ENCODE measurements around the gene MYOF. TPM values are rescaled to one million over a fixed set of nuclear protein-coding genes. Genes with fewer than 3 reads are reported as not detected.
A peak's percentile ranks its signal among the peaks of the same experiment; 100 is the strongest.

MYOF gene
- total and polyA plus RNA-seq, 10 of the 15 experiments (the other 5 are each of a cell fraction or from before 2014, with no cell fraction given) = 0.02 to 0.59 (median 0.17) TPM

DNA sequence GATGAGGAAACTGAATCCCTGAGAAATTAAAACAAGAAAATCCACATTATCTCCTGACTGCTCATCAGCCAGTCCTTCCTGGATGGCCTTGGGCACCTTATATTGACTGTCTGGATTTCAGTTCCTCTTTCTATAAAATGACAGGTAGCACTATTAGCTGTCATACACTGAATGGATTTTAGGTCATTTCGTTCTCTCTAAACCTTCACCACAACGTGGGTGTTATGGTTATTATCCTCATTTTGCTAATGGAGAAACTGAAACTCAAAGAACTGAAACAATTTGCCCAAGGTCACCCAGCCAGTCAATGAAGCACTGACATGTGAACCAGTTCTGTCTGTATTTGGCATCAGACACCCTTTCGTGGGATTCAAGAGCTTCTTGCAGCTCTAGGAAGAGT lies 214.6 kb downstream of the MYOF start (continued):
- TF ChIP-seq, protein P1, sequence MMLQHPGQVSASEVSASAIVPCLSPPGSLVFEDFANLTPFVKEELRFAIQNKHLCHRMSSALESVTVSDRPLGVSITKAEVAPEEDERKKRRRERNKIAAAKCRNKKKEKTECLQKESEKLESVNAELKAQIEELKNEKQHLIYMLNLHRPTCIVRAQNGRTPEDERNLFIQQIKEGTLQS (IDR thresholded peaks at IDR 0.05; ENCODE audit: borderline replicate concordance, extremely low read depth, low read depth, low read length) = no peak
- TF ChIP-seq BCL11A (IDR thresholded peaks at IDR 0.05; ENCODE audit: low read depth, low read length) (peak; percentile 98), IRF4 (IDR thresholded peaks at IDR 0.05; ENCODE audit: low read depth, low read length) (peak; percentile 98), SMAD5 (IDR thresholded peaks at IDR 0.05; ENCODE audit: low read depth) (no peak), WRNIP1 (IDR thresholded peaks at IDR 0.05; ENCODE audit: borderline replicate concordance, low read depth, low read length) (no peak), BRCA1 (IDR thresholded peaks at IDR 0.05; ENCODE audit: low read depth, low read length) (no peak), NFYB (IDR thresholded peaks at IDR 0.05; ENCODE audit: insufficient read depth, low read depth, low read length) (no peak), PAX8 (IDR thresholded peaks at IDR 0.05) (no peak), STAT3 (IDR thresholded peaks at IDR 0.05; ENCODE audit: low read depth, low read length) (no peak), SUPT20H (IDR thresholded peaks at IDR 0.05; ENCODE audit: borderline replicate concordance, control insufficient read depth, low read depth, low read length) (no peak), POLR2A (IDR thresholded peaks at IDR 0.05; ENCODE audit: low read depth, low read length) (no peak), JUND (IDR thresholded peaks at IDR 0.05; ENCODE audit: low read depth, low read length) (peak; percentile 70; the same call in 1 of the 2 replicates), TCF7 (IDR thresholded peaks at IDR 0.05; ENCODE audit: borderline replicate concordance) (no peak), TARDBP (IDR thresholded peaks at IDR 0.05; ENCODE audit: borderline replicate concordance) (no peak), ZNF274 (IDR thresholded peaks at IDR 0.05; ENCODE audit: insufficient read depth, insufficient read length) (no peak), ASH2L (IDR thresholded peaks at IDR 0.05; ENCODE audit: borderline replicate concordance, low read depth) (no peak)
- TF ChIP-seq, protein P2, sequence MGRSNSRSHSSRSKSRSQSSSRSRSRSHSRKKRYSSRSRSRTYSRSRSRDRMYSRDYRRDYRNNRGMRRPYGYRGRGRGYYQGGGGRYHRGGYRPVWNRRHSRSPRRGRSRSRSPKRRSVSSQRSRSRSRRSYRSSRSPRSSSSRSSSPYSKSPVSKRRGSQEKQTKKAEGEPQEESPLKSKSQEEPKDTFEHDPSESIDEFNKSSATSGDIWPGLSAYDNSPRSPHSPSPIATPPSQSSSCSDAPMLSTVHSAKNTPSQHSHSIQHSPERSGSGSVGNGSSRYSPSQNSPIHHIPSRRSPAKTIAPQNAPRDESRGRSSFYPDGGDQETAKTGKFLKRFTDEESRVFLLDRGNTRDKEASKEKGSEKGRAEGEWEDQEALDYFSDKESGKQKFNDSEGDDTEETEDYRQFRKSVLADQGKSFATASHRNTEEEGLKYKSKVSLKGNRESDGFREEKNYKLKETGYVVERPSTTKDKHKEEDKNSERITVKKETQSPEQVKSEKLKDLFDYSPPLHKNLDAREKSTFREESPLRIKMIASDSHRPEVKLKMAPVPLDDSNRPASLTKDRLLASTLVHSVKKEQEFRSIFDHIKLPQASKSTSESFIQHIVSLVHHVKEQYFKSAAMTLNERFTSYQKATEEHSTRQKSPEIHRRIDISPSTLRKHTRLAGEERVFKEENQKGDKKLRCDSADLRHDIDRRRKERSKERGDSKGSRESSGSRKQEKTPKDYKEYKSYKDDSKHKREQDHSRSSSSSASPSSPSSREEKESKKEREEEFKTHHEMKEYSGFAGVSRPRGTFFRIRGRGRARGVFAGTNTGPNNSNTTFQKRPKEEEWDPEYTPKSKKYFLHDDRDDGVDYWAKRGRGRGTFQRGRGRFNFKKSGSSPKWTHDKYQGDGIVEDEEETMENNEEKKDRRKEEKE (IDR thresholded peaks at IDR 0.05) = no peak
- TF ChIP-seq, protein P3, sequence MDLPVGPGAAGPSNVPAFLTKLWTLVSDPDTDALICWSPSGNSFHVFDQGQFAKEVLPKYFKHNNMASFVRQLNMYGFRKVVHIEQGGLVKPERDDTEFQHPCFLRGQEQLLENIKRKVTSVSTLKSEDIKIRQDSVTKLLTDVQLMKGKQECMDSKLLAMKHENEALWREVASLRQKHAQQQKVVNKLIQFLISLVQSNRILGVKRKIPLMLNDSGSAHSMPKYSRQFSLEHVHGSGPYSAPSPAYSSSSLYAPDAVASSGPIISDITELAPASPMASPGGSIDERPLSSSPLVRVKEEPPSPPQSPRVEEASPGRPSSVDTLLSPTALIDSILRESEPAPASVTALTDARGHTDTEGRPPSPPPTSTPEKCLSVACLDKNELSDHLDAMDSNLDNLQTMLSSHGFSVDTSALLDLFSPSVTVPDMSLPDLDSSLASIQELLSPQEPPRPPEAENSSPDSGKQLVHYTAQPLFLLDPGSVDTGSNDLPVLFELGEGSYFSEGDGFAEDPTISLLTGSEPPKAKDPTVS (IDR thresholded peaks at IDR 0.05; ENCODE audit: low read depth, low read length) = no peak
- TF ChIP-seq, protein P4, sequence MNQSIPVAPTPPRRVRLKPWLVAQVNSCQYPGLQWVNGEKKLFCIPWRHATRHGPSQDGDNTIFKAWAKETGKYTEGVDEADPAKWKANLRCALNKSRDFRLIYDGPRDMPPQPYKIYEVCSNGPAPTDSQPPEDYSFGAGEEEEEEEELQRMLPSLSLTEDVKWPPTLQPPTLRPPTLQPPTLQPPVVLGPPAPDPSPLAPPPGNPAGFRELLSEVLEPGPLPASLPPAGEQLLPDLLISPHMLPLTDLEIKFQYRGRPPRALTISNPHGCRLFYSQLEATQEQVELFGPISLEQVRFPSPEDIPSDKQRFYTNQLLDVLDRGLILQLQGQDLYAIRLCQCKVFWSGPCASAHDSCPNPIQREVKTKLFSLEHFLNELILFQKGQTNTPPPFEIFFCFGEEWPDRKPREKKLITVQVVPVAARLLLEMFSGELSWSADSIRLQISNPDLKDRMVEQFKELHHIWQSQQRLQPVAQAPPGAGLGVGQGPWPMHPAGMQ (IDR thresholded peaks at IDR 0.05; ENCODE audit: borderline replicate concordance) = no peak
- TF ChIP-seq, protein P5, sequence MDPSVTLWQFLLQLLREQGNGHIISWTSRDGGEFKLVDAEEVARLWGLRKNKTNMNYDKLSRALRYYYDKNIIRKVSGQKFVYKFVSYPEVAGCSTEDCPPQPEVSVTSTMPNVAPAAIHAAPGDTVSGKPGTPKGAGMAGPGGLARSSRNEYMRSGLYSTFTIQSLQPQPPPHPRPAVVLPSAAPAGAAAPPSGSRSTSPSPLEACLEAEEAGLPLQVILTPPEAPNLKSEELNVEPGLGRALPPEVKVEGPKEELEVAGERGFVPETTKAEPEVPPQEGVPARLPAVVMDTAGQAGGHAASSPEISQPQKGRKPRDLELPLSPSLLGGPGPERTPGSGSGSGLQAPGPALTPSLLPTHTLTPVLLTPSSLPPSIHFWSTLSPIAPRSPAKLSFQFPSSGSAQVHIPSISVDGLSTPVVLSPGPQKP (IDR thresholded peaks at IDR 0.05; ENCODE audit: low read depth, low read length) = no peak
- TF ChIP-seq, protein P6, sequence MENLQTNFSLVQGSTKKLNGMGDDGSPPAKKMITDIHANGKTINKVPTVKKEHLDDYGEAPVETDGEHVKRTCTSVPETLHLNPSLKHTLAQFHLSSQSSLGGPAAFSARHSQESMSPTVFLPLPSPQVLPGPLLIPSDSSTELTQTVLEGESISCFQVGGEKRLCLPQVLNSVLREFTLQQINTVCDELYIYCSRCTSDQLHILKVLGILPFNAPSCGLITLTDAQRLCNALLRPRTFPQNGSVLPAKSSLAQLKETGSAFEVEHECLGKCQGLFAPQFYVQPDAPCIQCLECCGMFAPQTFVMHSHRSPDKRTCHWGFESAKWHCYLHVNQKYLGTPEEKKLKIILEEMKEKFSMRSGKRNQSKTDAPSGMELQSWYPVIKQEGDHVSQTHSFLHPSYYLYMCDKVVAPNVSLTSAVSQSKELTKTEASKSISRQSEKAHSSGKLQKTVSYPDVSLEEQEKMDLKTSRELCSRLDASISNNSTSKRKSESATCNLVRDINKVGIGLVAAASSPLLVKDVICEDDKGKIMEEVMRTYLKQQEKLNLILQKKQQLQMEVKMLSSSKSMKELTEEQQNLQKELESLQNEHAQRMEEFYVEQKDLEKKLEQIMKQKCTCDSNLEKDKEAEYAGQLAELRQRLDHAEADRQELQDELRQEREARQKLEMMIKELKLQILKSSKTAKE (IDR thresholded peaks at IDR 0.05; ENCODE audit: low read depth, poor library complexity, severe bottlenecking) = peak; percentile 86

Measured in GM12878 (cell line).